ENCODE data around the gene LNPEP. TPM values are rescaled to one million over a fixed set of nuclear protein-coding genes. Genes with fewer than 3 reads are reported as not detected.

LNPEP gene
- total and polyA plus RNA-seq, 10 of the 15 experiments (the other 5 are each of a cell fraction or from before 2014, with no cell fraction given), result 5.6 to 54.9 (median 25.0) TPM

DNA sequence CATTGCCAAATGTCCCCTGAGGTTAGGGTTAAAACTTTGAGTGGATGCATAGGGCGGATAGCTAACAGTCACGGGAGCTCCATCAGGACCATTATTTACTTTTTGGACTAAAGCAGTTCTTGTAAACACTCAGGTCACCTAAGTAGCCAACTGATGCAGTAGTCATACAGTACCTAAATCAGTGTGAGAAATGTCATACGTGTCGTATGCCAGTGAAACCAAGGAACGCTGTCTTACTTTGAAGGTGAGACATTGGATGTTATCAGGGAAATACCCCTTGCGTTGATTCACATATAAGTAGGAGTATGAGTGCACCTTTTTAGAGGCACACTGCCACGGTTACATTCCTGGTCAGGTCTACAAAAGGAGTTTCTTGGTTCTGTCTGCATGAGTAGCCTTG lies 101.9 kb downstream of the LNPEP start:
- in situ Hi-C loops (cut with MboI) (no loop called here), intact Hi-C loops (cut with micrococcal nuclease; ENCODE audit: unreplicated experiment) (no loop called here)
- ATAC-seq (no peak; the same call in 2 of the 3 replicates), FAIRE-seq (no peak), DNase-seq (ENCODE audit: low read depth, low spot score) (no peak)
- RAD21 ChIA-PET (ENCODE audit: unreplicated experiment), result interaction anchor here (1.2 kb wide), 1 partner anchor 169 kb away, joined by 3 read pairs; no protein-coding TSS in a partner anchor
- CTCF ChIA-PET, result interaction anchor here (0.9 to 13.3 kb wide), 3 partner anchors 103 to 169 kb away, joined by 3 to 88 read pairs (median 3); partner anchors contain the start of gene LIX1
- POLR2A ChIA-PET, result interaction anchor here (1.1 kb wide), 1 partner anchor 164 kb away, joined by 3 read pairs; no protein-coding TSS in a partner anchor
- Histone ChIP-seq H3K4me1 (ENCODE audit: control insufficient read depth, insufficient read depth, low read length) (no peaks in the 10 kb centered on the region), H3K9me3 (replicated peaks; ENCODE audit: control insufficient read depth, insufficient read depth, low read length) (no peaks in the 10 kb centered on the region), H3K4me3 (no peak overlapping the region), H4K20me1 (ENCODE audit: control insufficient read depth, insufficient read depth) (no peaks in the 10 kb centered on the region), H3K79me2 (ENCODE audit: control insufficient read depth, insufficient read depth, low read length) (no peaks in the 10 kb centered on the region), H3K4me2 (ENCODE audit: control insufficient read depth, insufficient read depth) (no peak overlapping the region), H3K9ac (ENCODE audit: control insufficient read depth, insufficient read depth, low read length) (no peak overlapping the region), H3K27me3 (replicated peaks in 1 of 2; ENCODE audit: control insufficient read depth in 2 of 2, insufficient read depth in 2 of 2, low read length in 1 of 2) (no peaks in the 10 kb centered on the region), H3K36me3 (ENCODE audit: control insufficient read depth in 2 of 2, insufficient read depth in 2 of 2, low read length in 1 of 2) (peaks cover 0 to 4% of the 10 kb centered on the region in 2 experiments; a peak in 2 of 4 replicates), H2AFZ (ENCODE audit: control insufficient read depth, low read depth, low read length) (no peak overlapping the region), H3K27ac (ENCODE audit: control insufficient read depth, insufficient read depth) (no peak overlapping the region)
- WGBS (ENCODE audit: insufficient coverage, insufficient replicate concordance, low lambda C conversion rate, missing lambda C conversion rate), result 57% methylated on average over 7 of the region's 7 CpGs
- BruUV-seq (replicated peaks), result no TSS peak
- SMC1A ChIA-PET (ENCODE audit: uncharacterized antibody, unreplicated experiment), result interaction anchor here (1.0 to 2.1 kb wide), 5 partner anchors 9 to 286 kb away, joined by 3 to 4 read pairs (median 3); partner anchors contain the start of gene LIX1
- TF ChIP-seq GATAD2B (conservative IDR thresholded peaks at IDR 0.05; ENCODE audit: low read depth), result no peak
- no peak for TF ChIP-seq ETV6 (conservative IDR thresholded peaks at IDR 0.05 in 1 of 2, IDR thresholded peaks at IDR 0.05 in 1 of 2; ENCODE audit: borderline replicate concordance in 1 of 2, low read depth in 1 of 2)
- TF ChIP-seq, protein P1, sequence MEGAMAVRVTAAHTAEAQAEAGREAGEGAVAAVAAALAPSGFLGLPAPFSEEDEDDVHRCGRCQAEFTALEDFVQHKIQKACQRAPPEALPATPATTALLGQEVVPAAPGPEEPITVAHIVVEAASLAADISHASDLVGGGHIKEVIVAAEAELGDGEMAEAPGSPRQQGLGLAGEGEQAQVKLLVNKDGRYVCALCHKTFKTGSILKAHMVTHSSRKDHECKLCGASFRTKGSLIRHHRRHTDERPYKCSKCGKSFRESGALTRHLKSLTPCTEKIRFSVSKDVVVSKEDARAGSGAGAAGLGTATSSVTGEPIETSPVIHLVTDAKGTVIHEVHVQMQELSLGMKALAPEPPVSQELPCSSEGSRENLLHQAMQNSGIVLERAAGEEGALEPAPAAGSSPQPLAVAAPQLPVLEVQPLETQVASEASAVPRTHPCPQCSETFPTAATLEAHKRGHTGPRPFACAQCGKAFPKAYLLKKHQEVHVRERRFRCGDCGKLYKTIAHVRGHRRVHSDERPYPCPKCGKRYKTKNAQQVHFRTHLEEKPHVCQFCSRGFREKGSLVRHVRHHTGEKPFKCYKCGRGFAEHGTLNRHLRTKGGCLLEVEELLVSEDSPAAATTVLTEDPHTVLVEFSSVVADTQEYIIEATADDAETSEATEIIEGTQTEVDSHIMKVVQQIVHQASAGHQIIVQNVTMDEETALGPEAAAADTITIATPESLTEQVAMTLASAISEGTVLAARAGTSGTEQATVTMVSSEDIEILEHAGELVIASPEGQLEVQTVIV (IDR thresholded peaks at IDR 0.05; ENCODE audit: borderline replicate concordance, partially characterized antibody), result no peak
- no peak for TF ChIP-seq SIN3A (IDR thresholded peaks at IDR 0.05; ENCODE audit: low read depth, low read length)
- no peak for TF ChIP-seq HCFC1 (IDR thresholded peaks at IDR 0.05; ENCODE audit: low read length)
- TF ChIP-seq, protein P2, sequence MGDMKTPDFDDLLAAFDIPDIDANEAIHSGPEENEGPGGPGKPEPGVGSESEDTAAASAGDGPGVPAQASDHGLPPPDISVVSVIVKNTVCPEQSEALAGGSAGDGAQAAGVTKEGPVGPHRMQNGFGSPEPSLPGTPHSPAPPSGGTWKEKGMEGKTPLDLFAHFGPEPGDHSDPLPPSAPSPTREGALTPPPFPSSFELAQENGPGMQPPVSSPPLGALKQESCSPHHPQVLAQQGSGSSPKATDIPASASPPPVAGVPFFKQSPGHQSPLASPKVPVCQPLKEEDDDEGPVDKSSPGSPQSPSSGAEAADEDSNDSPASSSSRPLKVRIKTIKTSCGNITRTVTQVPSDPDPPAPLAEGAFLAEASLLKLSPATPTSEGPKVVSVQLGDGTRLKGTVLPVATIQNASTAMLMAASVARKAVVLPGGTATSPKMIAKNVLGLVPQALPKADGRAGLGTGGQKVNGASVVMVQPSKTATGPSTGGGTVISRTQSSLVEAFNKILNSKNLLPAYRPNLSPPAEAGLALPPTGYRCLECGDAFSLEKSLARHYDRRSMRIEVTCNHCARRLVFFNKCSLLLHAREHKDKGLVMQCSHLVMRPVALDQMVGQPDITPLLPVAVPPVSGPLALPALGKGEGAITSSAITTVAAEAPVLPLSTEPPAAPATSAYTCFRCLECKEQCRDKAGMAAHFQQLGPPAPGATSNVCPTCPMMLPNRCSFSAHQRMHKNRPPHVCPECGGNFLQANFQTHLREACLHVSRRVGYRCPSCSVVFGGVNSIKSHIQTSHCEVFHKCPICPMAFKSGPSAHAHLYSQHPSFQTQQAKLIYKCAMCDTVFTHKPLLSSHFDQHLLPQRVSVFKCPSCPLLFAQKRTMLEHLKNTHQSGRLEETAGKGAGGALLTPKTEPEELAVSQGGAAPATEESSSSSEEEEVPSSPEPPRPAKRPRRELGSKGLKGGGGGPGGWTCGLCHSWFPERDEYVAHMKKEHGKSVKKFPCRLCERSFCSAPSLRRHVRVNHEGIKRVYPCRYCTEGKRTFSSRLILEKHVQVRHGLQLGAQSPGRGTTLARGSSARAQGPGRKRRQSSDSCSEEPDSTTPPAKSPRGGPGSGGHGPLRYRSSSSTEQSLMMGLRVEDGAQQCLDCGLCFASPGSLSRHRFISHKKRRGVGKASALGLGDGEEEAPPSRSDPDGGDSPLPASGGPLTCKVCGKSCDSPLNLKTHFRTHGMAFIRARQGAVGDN (IDR thresholded peaks at IDR 0.05), result no peak
- TF ChIP-seq ZSCAN29 (IDR thresholded peaks at IDR 0.05), result no peak
- TF ChIP-seq TCF7 (IDR thresholded peaks at IDR 0.05; ENCODE audit: borderline replicate concordance), result no peak
- no peak for TF ChIP-seq BMI1 (IDR thresholded peaks at IDR 0.05; ENCODE audit: borderline replicate concordance)
- TF ChIP-seq SUPT20H (IDR thresholded peaks at IDR 0.05; ENCODE audit: borderline replicate concordance, control insufficient read depth, low read depth, low read length), result no peak
- TF ChIP-seq ESRRA (IDR thresholded peaks at IDR 0.05; ENCODE audit: low read length), result no peak
- TF ChIP-seq, protein P3, sequence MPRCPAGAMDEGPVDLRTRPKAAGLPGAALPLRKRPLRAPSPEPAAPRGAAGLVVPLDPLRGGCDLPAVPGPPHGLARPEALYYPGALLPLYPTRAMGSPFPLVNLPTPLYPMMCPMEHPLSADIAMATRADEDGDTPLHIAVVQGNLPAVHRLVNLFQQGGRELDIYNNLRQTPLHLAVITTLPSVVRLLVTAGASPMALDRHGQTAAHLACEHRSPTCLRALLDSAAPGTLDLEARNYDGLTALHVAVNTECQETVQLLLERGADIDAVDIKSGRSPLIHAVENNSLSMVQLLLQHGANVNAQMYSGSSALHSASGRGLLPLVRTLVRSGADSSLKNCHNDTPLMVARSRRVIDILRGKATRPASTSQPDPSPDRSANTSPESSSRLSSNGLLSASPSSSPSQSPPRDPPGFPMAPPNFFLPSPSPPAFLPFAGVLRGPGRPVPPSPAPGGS (IDR thresholded peaks at IDR 0.05; ENCODE audit: borderline replicate concordance, insufficient read depth, low read depth, low read length, poor library complexity, severe bottlenecking), result no peak

Measured in GM12878 (cell line).